ENCODE measurements around the gene MAEA. TPM values are rescaled to one million over a fixed set of nuclear protein-coding genes. Genes with fewer than 3 reads are reported as not detected.

MAEA gene
- total RNA-seq, 2 experiments from 2014 or later = 61.5 to 63.2 TPM

DNA sequence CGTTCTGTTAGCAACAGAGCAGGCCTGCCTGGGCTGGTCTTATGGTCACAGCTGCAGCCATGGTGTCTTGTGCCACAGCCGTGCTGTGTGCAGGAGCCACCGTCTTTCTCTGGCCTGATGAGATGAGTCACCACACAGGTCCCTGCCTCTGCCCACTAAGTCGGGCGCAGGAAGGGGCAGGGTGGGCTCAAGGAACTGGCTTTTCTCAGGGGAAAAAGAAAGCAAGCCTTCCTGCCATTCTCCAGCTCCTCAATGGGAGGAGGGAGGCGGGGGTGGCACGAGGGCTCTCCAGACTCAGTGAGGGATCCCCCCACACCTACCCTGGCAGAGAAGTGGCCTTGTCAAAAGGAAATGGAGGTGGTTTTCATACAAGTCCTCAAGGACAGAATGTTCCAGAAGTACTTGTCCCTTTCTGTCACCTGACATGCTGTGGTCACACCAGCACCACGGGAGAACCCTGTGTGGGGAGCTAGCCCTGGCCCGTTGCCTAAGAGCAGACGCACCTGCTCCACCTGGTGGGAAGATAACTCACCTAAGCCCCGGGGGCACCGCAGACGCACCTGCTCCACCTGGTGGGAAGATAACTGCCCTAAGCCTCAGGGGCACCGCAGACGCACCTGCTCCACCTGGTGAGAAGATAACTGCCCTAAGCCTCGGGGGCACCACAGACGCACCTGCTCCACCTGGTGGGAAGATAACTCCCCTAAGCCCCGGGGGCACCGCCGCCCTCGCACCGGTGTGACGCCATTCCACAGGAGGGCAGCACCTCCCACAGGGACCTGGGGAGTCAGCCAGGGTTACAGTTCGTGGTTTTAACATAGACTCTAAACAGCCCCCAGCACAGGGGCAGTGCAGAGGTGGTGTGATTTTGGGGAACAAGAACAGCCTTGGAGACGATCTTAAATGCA, 75.8 kb downstream of the MAEA start:
- Histone ChIP-seq H3K4me3 (ENCODE audit: low read length) (no peak overlapping the region), H3K27me3 (ENCODE audit: control insufficient read depth in 1 of 2, insufficient read depth in 2 of 2, low read length in 2 of 2) (no peaks in the 10 kb centered on the region), H3K36me3 (ENCODE audit: insufficient read depth, low read length) (peaks cover 28% of the 10 kb centered on the region), H3K4me1 (ENCODE audit: insufficient read depth, low read length) (no peaks in the 10 kb centered on the region), H3K27ac (ENCODE audit: low read depth in 1 of 2, low read length in 2 of 2) (no peak overlapping the region), H3K9me3 (ENCODE audit: control insufficient read depth in 1 of 2, insufficient read depth in 1 of 2, low read length in 2 of 2) (no peaks in the 10 kb centered on the region)
- Mint-ChIP-seq H3K4me1 (ENCODE audit: low read depth) (no peaks in the 10 kb centered on the region), H3K27me3 (no peaks in the 10 kb centered on the region), H3K27ac (no peak overlapping the region), H3K36me3 (ENCODE audit: low read depth) (peaks cover 19% of the 10 kb centered on the region), H3K9me3 (no peaks in the 10 kb centered on the region), H3K4me3 (no peak overlapping the region)
- CTCF ChIA-PET = no interaction called here
- ATAC-seq (ENCODE audit: poor library complexity) = no peak
- TF ChIP-seq CTCF (IDR thresholded peaks at IDR 0.05) = no peak
- DNase-seq = peak in 1 of 14 experiments; percentile 4
- POLR2A ChIA-PET = no interaction called here
- intact Hi-C loops (cut with DNase I, micrococcal nuclease) = no loop called here

- Mint-ChIP-seq H3K9me3 (no peaks in the 10 kb centered on the region), H3K4me1 (ENCODE audit: low read depth) (no peaks in the 10 kb centered on the region), H3K4me3 (no peak overlapping the region), H3K36me3 (ENCODE audit: low read depth) (peaks cover 28% of the 10 kb centered on the region), H3K27ac (no peak overlapping the region), H3K27me3 (no peaks in the 10 kb centered on the region)
- intact Hi-C loops (cut with DNase I, micrococcal nuclease) = no loop called here
- Histone ChIP-seq H3K4me3 (ENCODE audit: low read length) (no peak overlapping the region), H3K27ac (ENCODE audit: low read depth in 1 of 2, low read length in 2 of 2) (no peak overlapping the region), H3K36me3 (ENCODE audit: insufficient read depth, low read length) (peaks cover 25% of the 10 kb centered on the region), H3K27me3 (ENCODE audit: control insufficient read depth in 1 of 2, insufficient read depth in 2 of 2, low read length in 2 of 2) (no peaks in the 10 kb centered on the region), H3K9me3 (ENCODE audit: control insufficient read depth in 1 of 2, insufficient read depth in 1 of 2, low read length in 2 of 2) (no peaks in the 10 kb centered on the region), H3K4me1 (ENCODE audit: insufficient read depth, low read length) (no peaks in the 10 kb centered on the region)
- ChIA-PET CTCF (no interaction called here), POLR2A (no interaction called here)
- no peak for TF ChIP-seq CTCF (IDR thresholded peaks at IDR 0.05)
- DNase-seq (peak in 1 of 14 experiments; percentile 4), ATAC-seq (ENCODE audit: poor library complexity) (no peak)
Observed at GRCh38 chr4:1366371-1367229, 76.9 kb downstream of the MAEA start.

GRCh38 chr4:1367230-1367935, 77.7 kb downstream of the MAEA start:
- no peak overlapping the region for H3K4me3 Mint-ChIP-seq
- CTCF ChIA-PET = no interaction called here
- POLR2A ChIA-PET = no interaction called here
- no peak overlapping the region for H3K4me3 ChIP-seq (ENCODE audit: low read length)
- no peak overlapping the region for H3K27ac ChIP-seq (ENCODE audit: low read depth in 1 of 2, low read length in 2 of 2)
- no peaks in the 10 kb centered on the region for H3K27me3 ChIP-seq (ENCODE audit: control insufficient read depth in 1 of 2, insufficient read depth in 2 of 2, low read length in 2 of 2)
- no peak for ATAC-seq (ENCODE audit: poor library complexity)
- H3K36me3 Mint-ChIP-seq (ENCODE audit: low read depth) = peaks cover 31% of the 10 kb centered on the region
- no peaks in the 10 kb centered on the region for H3K4me1 ChIP-seq (ENCODE audit: insufficient read depth, low read length)
- no peaks in the 10 kb centered on the region for H3K9me3 ChIP-seq (ENCODE audit: control insufficient read depth in 1 of 2, insufficient read depth in 1 of 2, low read length in 2 of 2)
- no peaks in the 10 kb centered on the region for H3K27me3 Mint-ChIP-seq
- intact Hi-C loops (cut with DNase I, micrococcal nuclease) = no loop called here
- no peak for TF ChIP-seq CTCF (IDR thresholded peaks at IDR 0.05)
- DNase-seq = no peak
- peaks cover 30% of the 10 kb centered on the region for H3K36me3 ChIP-seq (ENCODE audit: insufficient read depth, low read length)
- no peaks in the 10 kb centered on the region for H3K9me3 Mint-ChIP-seq
- H3K4me1 Mint-ChIP-seq (ENCODE audit: low read depth) = no peaks in the 10 kb centered on the region
- H3K27ac Mint-ChIP-seq = no peak overlapping the region
